ENCODE measurements around the gene SEC14L6. TPM values are rescaled to one million over a fixed set of nuclear protein-coding genes. Genes with fewer than 3 reads are reported as not detected.

Gene SEC14L6
- polyA plus RNA-seq, 1 donor (not counting 4 experiments of a cell fraction or from before 2014, with no cell fraction given): not detected

- dilution Hi-C loops (cut with MboI; ENCODE audit: extremely low pct_ligation_motif_present, low sequenced_read_pairs): no loop called here
- H3K27me3 ChIP-seq (ENCODE audit: control insufficient read depth, extremely low read depth, insufficient read depth, low read length): peaks cover 11% of the 10 kb centered on the region
- no peaks in the 10 kb centered on the region for H4K20me1 ChIP-seq (ENCODE audit: control insufficient read depth, extremely low read depth, insufficient read depth, low read length)
- no peaks in the 10 kb centered on the region for H3K36me3 ChIP-seq (ENCODE audit: control insufficient read depth in 2 of 2, extremely low read depth in 1 of 2, insufficient read depth in 2 of 2, low read length in 2 of 2)
- H3K9me1 ChIP-seq (ENCODE audit: control insufficient read depth, extremely low read depth, insufficient read depth, low read length): no peaks in the 10 kb centered on the region
- H3K4me2 ChIP-seq (ENCODE audit: control insufficient read depth, extremely low read depth, insufficient read depth, low read depth, low read length): no peak overlapping the region
- no peak overlapping the region for H3K4me3 ChIP-seq (ENCODE audit: control insufficient read depth in 2 of 3, extremely low read depth in 1 of 3, insufficient read depth in 2 of 3, low read depth in 1 of 3, low read length in 3 of 3)
- DNase-seq (ENCODE audit: low read depth, low spot score): no peak
- H3K9me3 ChIP-seq (ENCODE audit: control insufficient read depth, low read depth, low read length): no peaks in the 10 kb centered on the region
- no peak overlapping the region for H3K27ac ChIP-seq (ENCODE audit: control insufficient read depth, insufficient read depth, low read length)
- H3K79me2 ChIP-seq (ENCODE audit: control insufficient read depth, insufficient read depth, low read length): no peaks in the 10 kb centered on the region
- H2AFZ ChIP-seq (ENCODE audit: control insufficient read depth, low read length): no peak overlapping the region
- no peak for FAIRE-seq
- H3K9ac ChIP-seq (ENCODE audit: control insufficient read depth, extremely low read depth, insufficient read depth, low read length): no peak overlapping the region
- TF ChIP-seq, protein P1, sequence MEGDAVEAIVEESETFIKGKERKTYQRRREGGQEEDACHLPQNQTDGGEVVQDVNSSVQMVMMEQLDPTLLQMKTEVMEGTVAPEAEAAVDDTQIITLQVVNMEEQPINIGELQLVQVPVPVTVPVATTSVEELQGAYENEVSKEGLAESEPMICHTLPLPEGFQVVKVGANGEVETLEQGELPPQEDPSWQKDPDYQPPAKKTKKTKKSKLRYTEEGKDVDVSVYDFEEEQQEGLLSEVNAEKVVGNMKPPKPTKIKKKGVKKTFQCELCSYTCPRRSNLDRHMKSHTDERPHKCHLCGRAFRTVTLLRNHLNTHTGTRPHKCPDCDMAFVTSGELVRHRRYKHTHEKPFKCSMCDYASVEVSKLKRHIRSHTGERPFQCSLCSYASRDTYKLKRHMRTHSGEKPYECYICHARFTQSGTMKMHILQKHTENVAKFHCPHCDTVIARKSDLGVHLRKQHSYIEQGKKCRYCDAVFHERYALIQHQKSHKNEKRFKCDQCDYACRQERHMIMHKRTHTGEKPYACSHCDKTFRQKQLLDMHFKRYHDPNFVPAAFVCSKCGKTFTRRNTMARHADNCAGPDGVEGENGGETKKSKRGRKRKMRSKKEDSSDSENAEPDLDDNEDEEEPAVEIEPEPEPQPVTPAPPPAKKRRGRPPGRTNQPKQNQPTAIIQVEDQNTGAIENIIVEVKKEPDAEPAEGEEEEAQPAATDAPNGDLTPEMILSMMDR (optimal IDR thresholded peaks at IDR 0.05 in 1 of 3, IDR thresholded peaks at IDR 0.05 in 1 of 3, conservative IDR thresholded peaks at IDR 0.05 in 1 of 3; ENCODE audit: extremely low read depth in 1 of 3, insufficient read depth in 2 of 3, low read length in 3 of 3): no peak
- TF ChIP-seq EZH2 (IDR thresholded peaks at IDR 0.05; ENCODE audit: low read length): no peak
- no peaks in the 10 kb centered on the region for H3K4me1 ChIP-seq (ENCODE audit: control insufficient read depth, extremely low read depth, insufficient read depth, low read length)
Measured at GRCh38 chr22:30537083-30537731, 9.3 kb downstream of the SEC14L6 start.

- Histone ChIP-seq H3K79me2 (ENCODE audit: control insufficient read depth, insufficient read depth, low read length) (no peaks in the 10 kb centered on the region), H3K4me3 (ENCODE audit: control insufficient read depth in 2 of 3, extremely low read depth in 1 of 3, insufficient read depth in 2 of 3, low read depth in 1 of 3, low read length in 3 of 3) (no peak overlapping the region), H3K4me1 (ENCODE audit: control insufficient read depth, extremely low read depth, insufficient read depth, low read length) (no peaks in the 10 kb centered on the region), H4K20me1 (ENCODE audit: control insufficient read depth, extremely low read depth, insufficient read depth, low read length) (no peaks in the 10 kb centered on the region), H3K27ac (ENCODE audit: control insufficient read depth, insufficient read depth, low read length) (no peak overlapping the region), H3K27me3 (ENCODE audit: control insufficient read depth, extremely low read depth, insufficient read depth, low read length) (no peaks in the 10 kb centered on the region), H2AFZ (ENCODE audit: control insufficient read depth, low read length) (no peak overlapping the region), H3K36me3 (ENCODE audit: control insufficient read depth in 2 of 2, extremely low read depth in 1 of 2, insufficient read depth in 2 of 2, low read length in 2 of 2) (no peaks in the 10 kb centered on the region), H3K4me2 (ENCODE audit: control insufficient read depth, extremely low read depth, insufficient read depth, low read depth, low read length) (no peak overlapping the region), H3K9ac (ENCODE audit: control insufficient read depth, extremely low read depth, insufficient read depth, low read length) (no peak overlapping the region), H3K9me1 (ENCODE audit: control insufficient read depth, extremely low read depth, insufficient read depth, low read length) (no peaks in the 10 kb centered on the region), H3K9me3 (ENCODE audit: control insufficient read depth, low read depth, low read length) (no peaks in the 10 kb centered on the region)
- no peak for DNase-seq (ENCODE audit: low read depth, low spot score)
- TF ChIP-seq, protein P1 (optimal IDR thresholded peaks at IDR 0.05 in 1 of 3, IDR thresholded peaks at IDR 0.05 in 1 of 3, conservative IDR thresholded peaks at IDR 0.05 in 1 of 3; ENCODE audit: extremely low read depth in 1 of 3, insufficient read depth in 2 of 3, low read length in 3 of 3): no peak
- TF ChIP-seq EZH2 (IDR thresholded peaks at IDR 0.05; ENCODE audit: low read length): no peak
- FAIRE-seq: no peak
- dilution Hi-C loops (cut with MboI; ENCODE audit: extremely low pct_ligation_motif_present, low sequenced_read_pairs): no loop called here
Measured at GRCh38 chr22:30535182-30535581, 11.4 kb downstream of the SEC14L6 start.
